HG03439 (cell line): ENCODE results near the gene CCDC110.
"Not testable (repeated sequence)": the region's sequence is repeated elsewhere in the genome, so short reads cannot be mapped to it uniquely, and the experiment has no call there.

Source experiments
- ATAC-seq: cut with Tn5 transposase; IDR thresholded peaks from one replicate; pipeline ENCODE4 v1.9.1; 2021; ENCODE audit warnings: mild to moderate bottlenecking, moderate library complexity; ENCODE audit not compliant: unreplicated experiment

Gene CCDC110

GRCh38 chr4:185471235-185472102 is at the start of gene CCDC110:
TSS of gene CCDC110 (minus strand) at chr4:185471733. CDS start at chr4:185471683, 50 bp downstream.
- ATAC-seq: peak; percentile 93

- no peak for ATAC-seq
These were observed 48.6 kb upstream of the CCDC110 start for GRCh38 chr4:185520119-185520518.

- ATAC-seq: no peak
These were observed 47.0 kb upstream of the CCDC110 start for GRCh38 chr4:185518494-185518893.

- no peak for ATAC-seq
These were observed 46.5 kb upstream of the CCDC110 start for GRCh38 chr4:185518069-185518468.

- ATAC-seq: no peak
These were observed 43.7 kb upstream of the CCDC110 start for GRCh38 chr4:185515248-185515647.

GRCh38 chr4:185514182-185514697 is 42.7 kb upstream of the CCDC110 start:
- no peak for ATAC-seq

- no peak for ATAC-seq
These were observed 42.1 kb upstream of the CCDC110 start for GRCh38 chr4:185513489-185514181.

- ATAC-seq: no peak
These were observed 41.0 kb upstream of the CCDC110 start for GRCh38 chr4:185512516-185512915.

- ATAC-seq: not testable (repeated sequence)
These were observed 39.7 kb upstream of the CCDC110 start for GRCh38 chr4:185511243-185511642.

- ATAC-seq: no peak
These were observed 39.3 kb upstream of the CCDC110 start for GRCh38 chr4:185510806-185511205.

GRCh38 chr4:185508181-185508580 is 36.6 kb upstream of the CCDC110 start:
- no peak for ATAC-seq

GRCh38 chr4:185506422-185506821 is 34.9 kb upstream of the CCDC110 start:
- ATAC-seq: no peak

- ATAC-seq: no peak
These were observed 32.8 kb upstream of the CCDC110 start for GRCh38 chr4:185504098-185505047.

- ATAC-seq: no peak
These were observed 30.9 kb upstream of the CCDC110 start for GRCh38 chr4:185502386-185502785.

GRCh38 chr4:185500576-185500975 is 29.0 kb upstream of the CCDC110 start:
- ATAC-seq: no peak

- ATAC-seq: no peak
These were observed 28.5 kb upstream of the CCDC110 start for GRCh38 chr4:185500035-185500434.

GRCh38 chr4:185488650-185489049 is 17.1 kb upstream of the CCDC110 start:
- ATAC-seq: no peak

- no peak for ATAC-seq
These were observed 9.9 kb upstream of the CCDC110 start for GRCh38 chr4:185481401-185481800.

GRCh38 chr4:185480016-185480732 is 8.6 kb upstream of the CCDC110 start:
- peak; percentile 29 for ATAC-seq

- ATAC-seq: peak; percentile 89
These were observed 8.0 kb upstream of the CCDC110 start for GRCh38 chr4:185479507-185479971.
